PC-9 (cell line): ENCODE data around the gene SLC4A1.

Experiments
- CTCF ChIP-seq: fragments of 200-600 bp; sonication (generic); conservative IDR thresholded peaks from 2 replicates; pipeline ENCODE4 v1.6.1; 2017; ENCODE audit warnings: mixed run types, antibody characterized with exemption, mild to moderate bottlenecking, moderate library complexity
- EZH2 ChIP-seq: fragments of 200-600 bp; sonication (generic); IDR thresholded peaks from 2 replicates; pipeline ENCODE4 v1.8.0; 2017; ENCODE audit warnings: antibody characterized with exemption, low read depth

- TF ChIP-seq CTCF (no peak), EZH2 (no peak)
Observed at GRCh38 chr17:44283344-44284023, 15.5 kb upstream of the SLC4A1 start.
